ENCODE results near the gene CSNK1G3.

CSNK1G3 gene

DNA sequence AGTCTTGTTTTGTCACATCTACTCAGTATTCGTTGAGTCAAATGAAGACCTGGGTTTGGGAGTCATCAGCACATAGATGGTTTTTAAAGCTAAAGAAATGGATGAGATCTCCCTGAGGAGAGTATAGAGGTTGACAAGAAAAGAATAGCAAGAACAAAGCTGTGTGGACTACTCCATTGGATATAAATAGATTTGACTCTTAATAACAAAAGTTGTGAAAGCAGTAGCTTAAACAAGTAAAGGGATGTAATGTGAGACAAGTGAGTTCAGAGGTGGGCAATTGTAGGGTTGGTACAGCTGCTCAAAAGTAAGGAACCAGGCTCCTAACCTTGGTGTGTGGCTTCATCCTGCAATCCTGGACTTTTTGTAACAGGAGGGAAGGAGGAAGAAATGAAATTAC, 49.3 kb downstream of the CSNK1G3 start:
- peaks cover 21% of the 10 kb centered on the region for H3K36me3 ChIP-seq (ENCODE audit: low read depth)
- H3K27ac ChIP-seq (ENCODE audit: poor library complexity, severe bottlenecking) = no peak overlapping the region
- no peaks in the 10 kb centered on the region for H3K4me1 ChIP-seq (ENCODE audit: insufficient read depth, poor library complexity, severe bottlenecking)
- TF ChIP-seq, protein P1, sequence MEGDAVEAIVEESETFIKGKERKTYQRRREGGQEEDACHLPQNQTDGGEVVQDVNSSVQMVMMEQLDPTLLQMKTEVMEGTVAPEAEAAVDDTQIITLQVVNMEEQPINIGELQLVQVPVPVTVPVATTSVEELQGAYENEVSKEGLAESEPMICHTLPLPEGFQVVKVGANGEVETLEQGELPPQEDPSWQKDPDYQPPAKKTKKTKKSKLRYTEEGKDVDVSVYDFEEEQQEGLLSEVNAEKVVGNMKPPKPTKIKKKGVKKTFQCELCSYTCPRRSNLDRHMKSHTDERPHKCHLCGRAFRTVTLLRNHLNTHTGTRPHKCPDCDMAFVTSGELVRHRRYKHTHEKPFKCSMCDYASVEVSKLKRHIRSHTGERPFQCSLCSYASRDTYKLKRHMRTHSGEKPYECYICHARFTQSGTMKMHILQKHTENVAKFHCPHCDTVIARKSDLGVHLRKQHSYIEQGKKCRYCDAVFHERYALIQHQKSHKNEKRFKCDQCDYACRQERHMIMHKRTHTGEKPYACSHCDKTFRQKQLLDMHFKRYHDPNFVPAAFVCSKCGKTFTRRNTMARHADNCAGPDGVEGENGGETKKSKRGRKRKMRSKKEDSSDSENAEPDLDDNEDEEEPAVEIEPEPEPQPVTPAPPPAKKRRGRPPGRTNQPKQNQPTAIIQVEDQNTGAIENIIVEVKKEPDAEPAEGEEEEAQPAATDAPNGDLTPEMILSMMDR (IDR thresholded peaks at IDR 0.05; ENCODE audit: poor library complexity, severe bottlenecking) = no peak
- DNase-seq (ENCODE audit: low spot score) (no peak), ATAC-seq (ENCODE audit: low read depth) (no peak)
- no peaks in the 10 kb centered on the region for H3K27me3 ChIP-seq (ENCODE audit: insufficient read depth, poor library complexity, severe bottlenecking)
- H3K9me3 ChIP-seq (ENCODE audit: severe bottlenecking) = no peaks in the 10 kb centered on the region
- H3K4me3 ChIP-seq (ENCODE audit: severe bottlenecking) = no peak overlapping the region

DNA sequence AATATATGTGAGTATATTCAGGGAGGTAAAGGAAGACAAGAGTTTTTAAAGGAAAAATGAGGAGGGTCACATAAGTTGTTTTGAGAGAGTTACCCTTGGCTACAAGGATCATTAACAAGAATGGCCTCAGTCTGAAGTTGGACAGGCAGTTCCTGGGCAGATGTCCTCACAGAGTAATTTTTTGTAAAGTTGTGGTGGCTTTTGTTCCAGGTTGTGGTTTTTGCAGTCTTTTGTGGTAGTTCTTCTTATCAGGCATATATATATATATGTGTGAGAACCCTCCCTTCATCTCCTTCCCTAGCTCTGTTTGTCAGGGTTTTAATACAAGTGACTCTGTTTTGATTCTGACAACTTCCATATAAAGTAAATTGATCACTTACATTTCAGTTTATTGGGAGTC, 60.0 kb downstream of the CSNK1G3 start:
- ATAC-seq (ENCODE audit: low read depth) = no peak
- no peaks in the 10 kb centered on the region for H3K27me3 ChIP-seq (ENCODE audit: insufficient read depth, poor library complexity, severe bottlenecking)
- no peaks in the 10 kb centered on the region for H3K9me3 ChIP-seq (ENCODE audit: severe bottlenecking)
- no peaks in the 10 kb centered on the region for H3K4me1 ChIP-seq (ENCODE audit: insufficient read depth, poor library complexity, severe bottlenecking)
- TF ChIP-seq, protein P1 (IDR thresholded peaks at IDR 0.05; ENCODE audit: poor library complexity, severe bottlenecking) = no peak
- H3K4me3 ChIP-seq (ENCODE audit: severe bottlenecking) = no peak overlapping the region
- peaks cover 34% of the 10 kb centered on the region for H3K36me3 ChIP-seq (ENCODE audit: low read depth)
- DNase-seq (ENCODE audit: low spot score) = no peak
- H3K27ac ChIP-seq (ENCODE audit: poor library complexity, severe bottlenecking) = no peak overlapping the region

DNA sequence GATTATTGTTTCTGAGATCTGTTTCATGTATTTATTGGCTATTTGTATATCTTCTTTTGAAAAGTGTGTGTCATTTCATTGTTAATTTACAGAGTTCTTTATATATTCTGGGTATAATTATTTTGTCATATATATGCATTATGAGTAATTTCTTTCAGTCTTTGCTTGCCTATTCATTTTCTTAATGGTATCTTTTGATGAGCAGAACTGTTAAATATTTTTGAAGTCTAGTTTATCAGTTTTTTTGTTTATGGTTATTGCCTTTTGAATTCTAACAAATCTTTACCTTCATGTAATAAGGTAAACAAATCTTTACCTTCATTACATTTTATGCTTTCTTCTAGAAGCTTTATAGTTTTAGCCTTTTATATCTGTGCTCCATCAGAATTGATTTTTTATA, 66.4 kb downstream of the CSNK1G3 start:
- H3K36me3 ChIP-seq (ENCODE audit: low read depth) = peaks cover 70% of the 10 kb centered on the region
- TF ChIP-seq, protein P1 (IDR thresholded peaks at IDR 0.05; ENCODE audit: poor library complexity, severe bottlenecking) = no peak
- no peak overlapping the region for H3K27ac ChIP-seq (ENCODE audit: poor library complexity, severe bottlenecking)
- no peak for ATAC-seq (ENCODE audit: low read depth)
- no peaks in the 10 kb centered on the region for H3K27me3 ChIP-seq (ENCODE audit: insufficient read depth, poor library complexity, severe bottlenecking)
- H3K4me1 ChIP-seq (ENCODE audit: insufficient read depth, poor library complexity, severe bottlenecking) = peaks cover 6% of the 10 kb centered on the region
- DNase-seq (ENCODE audit: low spot score) = no peak
- H3K4me3 ChIP-seq (ENCODE audit: severe bottlenecking) = no peak overlapping the region
- H3K9me3 ChIP-seq (ENCODE audit: severe bottlenecking) = no peaks in the 10 kb centered on the region

DNA sequence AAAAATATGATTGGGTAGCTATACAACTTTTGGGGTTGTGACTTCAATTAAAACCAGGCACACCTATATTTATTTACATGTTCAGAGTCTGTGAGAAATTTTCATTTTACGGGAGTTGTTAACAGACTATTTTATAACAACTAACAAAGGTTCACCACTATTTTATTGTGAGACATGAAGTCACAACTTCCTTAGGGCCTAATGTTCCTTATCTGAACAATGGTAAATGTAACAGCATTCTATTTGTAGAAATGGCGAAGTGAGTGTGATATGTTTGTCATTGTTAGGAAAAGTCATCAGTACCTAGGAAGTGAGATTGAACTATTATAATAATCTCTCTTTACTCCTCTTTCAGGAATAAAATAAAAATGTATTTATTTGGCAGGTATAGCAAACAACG, 67.4 kb downstream of the CSNK1G3 start:
- ATAC-seq (ENCODE audit: low read depth) = no peak
- peaks cover 67% of the 10 kb centered on the region for H3K36me3 ChIP-seq (ENCODE audit: low read depth)
- TF ChIP-seq, protein P1 (IDR thresholded peaks at IDR 0.05; ENCODE audit: poor library complexity, severe bottlenecking) = no peak

DNA sequence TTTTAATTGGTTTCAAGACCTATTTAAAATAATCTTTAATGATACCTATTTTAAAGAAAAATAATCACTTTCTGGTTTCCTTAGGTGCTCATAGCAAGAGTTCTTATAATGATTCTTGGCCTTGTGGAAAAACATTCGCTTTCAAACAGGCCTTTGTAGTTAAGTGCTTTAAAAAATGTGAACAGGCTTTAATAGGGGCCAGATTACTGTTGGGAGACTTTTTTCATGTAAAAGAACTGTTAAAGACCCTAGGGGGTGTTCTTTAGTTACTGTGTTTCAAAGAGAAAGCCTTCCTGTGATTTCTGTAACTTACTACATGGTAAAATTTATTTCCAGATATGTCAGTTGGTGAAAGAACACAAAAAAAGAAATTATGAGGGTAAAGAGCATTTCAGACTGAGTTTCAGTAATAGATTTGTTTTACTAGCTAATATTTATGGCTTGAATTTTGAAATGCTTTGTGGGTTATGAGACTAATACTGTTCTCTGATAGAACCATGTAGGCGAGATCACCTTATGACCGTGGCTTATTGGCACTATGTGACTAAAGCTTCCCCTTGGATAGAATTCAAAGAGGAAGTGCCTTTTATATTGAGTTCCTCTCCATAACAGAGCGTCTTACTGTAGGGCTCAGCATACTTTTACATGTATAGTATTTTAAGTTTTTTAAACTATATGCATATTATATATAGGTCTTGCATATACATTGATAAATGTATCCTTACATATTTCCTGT, 70.7 kb downstream of the CSNK1G3 start:
- ATAC-seq (ENCODE audit: low read depth) (no peak), DNase-seq (ENCODE audit: low spot score) (no peak)
- TF ChIP-seq, protein P1 (IDR thresholded peaks at IDR 0.05; ENCODE audit: poor library complexity, severe bottlenecking) = no peak
- H3K27ac ChIP-seq (ENCODE audit: poor library complexity, severe bottlenecking) = no peak overlapping the region
- H3K27me3 ChIP-seq (ENCODE audit: insufficient read depth, poor library complexity, severe bottlenecking) = no peaks in the 10 kb centered on the region
- H3K4me1 ChIP-seq (ENCODE audit: insufficient read depth, poor library complexity, severe bottlenecking) = peaks cover 6% of the 10 kb centered on the region
- H3K9me3 ChIP-seq (ENCODE audit: severe bottlenecking) = no peaks in the 10 kb centered on the region
- H3K36me3 ChIP-seq (ENCODE audit: low read depth) = peaks cover 47% of the 10 kb centered on the region
- H3K4me3 ChIP-seq (ENCODE audit: severe bottlenecking) = no peak overlapping the region

More for the DNA sequence above, 67.4 kb downstream of the CSNK1G3 start:
- no peaks in the 10 kb centered on the region for H3K27me3 ChIP-seq (ENCODE audit: insufficient read depth, poor library complexity, severe bottlenecking)
- H3K4me1 ChIP-seq (ENCODE audit: insufficient read depth, poor library complexity, severe bottlenecking) = peaks cover 6% of the 10 kb centered on the region
- no peaks in the 10 kb centered on the region for H3K9me3 ChIP-seq (ENCODE audit: severe bottlenecking)
- H3K27ac ChIP-seq (ENCODE audit: poor library complexity, severe bottlenecking) = no peak overlapping the region
- no peak overlapping the region for H3K4me3 ChIP-seq (ENCODE audit: severe bottlenecking)
- no peak for DNase-seq (ENCODE audit: low spot score)

All from RWPE2 (cell line).